Measurements from ENCODE around the gene LIFR. TPM values are rescaled to one million over a fixed set of nuclear protein-coding genes. Genes with fewer than 3 reads are reported as not detected.

LIFR gene
- total RNA-seq, 1 experiment from 2014 or later, result 7.8 TPM

- Histone ChIP-seq H3K4ac (ENCODE audit: low read depth, low read length) (no peak overlapping the region), H3K79me1 (ENCODE audit: insufficient read depth, low read depth, low read length, poor library complexity, severe bottlenecking) (no peaks in the 10 kb centered on the region), H2AFZ (ENCODE audit: low read length) (no peak overlapping the region), H2BK5ac (ENCODE audit: insufficient read length, low read length) (no peak overlapping the region), H3K14ac (ENCODE audit: insufficient read depth, low read length) (no peak overlapping the region), H3K9ac (ENCODE audit: extremely low read depth, insufficient read length, low read length) (no peak overlapping the region), H2BK20ac (ENCODE audit: low read depth, low read length, poor library complexity, severe bottlenecking) (no peak overlapping the region), H2BK12ac (ENCODE audit: insufficient read length, low read depth, low read length) (no peak overlapping the region), H4K8ac (replicated peaks; ENCODE audit: insufficient read length, low read depth, low read length) (no peak overlapping the region), H3K27me3 (ENCODE audit: insufficient read depth, low read length) (no peaks in the 10 kb centered on the region), H3K9me3 (ENCODE audit: control insufficient read depth, low read depth, low read length) (no peaks in the 10 kb centered on the region), H2AK5ac (ENCODE audit: insufficient read length, low read length) (no peak overlapping the region), H3K4me2 (ENCODE audit: insufficient read depth, insufficient read length, low read length) (no peak overlapping the region), H2BK15ac (ENCODE audit: low read depth, low read length) (no peak overlapping the region), H4K20me1 (ENCODE audit: control insufficient read depth, insufficient read depth, insufficient read length) (no peaks in the 10 kb centered on the region), H4K91ac (ENCODE audit: insufficient read length, low read depth, low read length) (no peak overlapping the region), H3K79me2 (ENCODE audit: insufficient read depth, low read length) (no peaks in the 10 kb centered on the region), H3K23me2 (ENCODE audit: insufficient read length, low read depth, low read length, poor library complexity, severe bottlenecking) (no peaks in the 10 kb centered on the region), H3K18ac (ENCODE audit: insufficient read length, low read depth, low read length) (no peak overlapping the region), H3K27ac (ENCODE audit: insufficient read length, low read depth, low read length) (no peak overlapping the region), H3K56ac (ENCODE audit: insufficient read length, low read depth, low read length) (no peak overlapping the region), H3K4me1 (ENCODE audit: insufficient read depth, low read length) (no peaks in the 10 kb centered on the region), H3K23ac (ENCODE audit: insufficient read length, low read depth, low read length) (no peak overlapping the region), H4K5ac (ENCODE audit: insufficient read length, low read depth, low read length) (no peak overlapping the region), H2BK120ac (ENCODE audit: low read depth, low read length, poor library complexity, severe bottlenecking) (no peak overlapping the region), H3T11ph (ENCODE audit: low read length) (no peak overlapping the region)
- TF ChIP-seq CTCF (conservative IDR thresholded peaks at IDR 0.05), result no peak
- peaks cover 2 to 5% of the 10 kb centered on the region in 2 experiments; a peak in 3 of 4 replicates for H3K4me1 Mint-ChIP-seq
- H3K27ac Mint-ChIP-seq, result no peak overlapping the region
- peaks cover 4% of the 10 kb centered on the region for H3K27me3 Mint-ChIP-seq (ENCODE audit: low read depth)
- H3K9me3 Mint-ChIP-seq, result no peaks in the 10 kb centered on the region
- WGBS (ENCODE audit: extremely low coverage, insufficient read length, low lambda C conversion rate), result no CpG with 5 or more reads among the region's 5 CpGs
- H3K36me3 Mint-ChIP-seq (ENCODE audit: insufficient read depth in 1 of 3, low read depth in 3 of 3), result no peaks in the 10 kb centered on the region
- H3K4me3 Mint-ChIP-seq, result no peak overlapping the region
- DNase-seq, result no peak
Observed at GRCh38 chr5:38562444-38563210, 6.2 kb upstream of the LIFR start.

All from H9 (cell line).